Smooth muscle cell (in vitro differentiated cells): ENCODE measurements around the gene IL6. TPM values are rescaled to one million over a fixed set of nuclear protein-coding genes. Genes with fewer than 3 reads are reported as not detected.
"Not testable (repeated sequence)": the region's sequence is repeated elsewhere in the genome, so short reads cannot be mapped to it uniquely, and the experiment has no call there.

ENCODE experiments used
- DNase-seq: peaks from one replicate; lab custom pipeline; 2025; ENCODE audit not compliant: unreplicated experiment; lab: John Stamatoyannopoulos, UW
- H2AFZ ChIP-seq: fragments of 200-600 bp; sonication (generic); 2 replicates; pipeline ENCODE4 v1.6.0; 2016; ENCODE audit warnings: antibody characterized with exemption, low read depth, mild to moderate bottlenecking
- H3F3A ChIP-seq: fragments of 200-600 bp; sonication (generic); 2 replicates; pipeline ENCODE4 v1.6.0; 2017; ENCODE audit warnings: antibody characterized with exemption, low read depth
- H3K27ac ChIP-seq: fragments of 200-600 bp; sonication (generic); 2 replicates; pipeline ENCODE4 v1.5.1; 2016; ENCODE audit warnings: low read depth, mild to moderate bottlenecking
- H3K27me3 ChIP-seq: fragments of 200-600 bp; sonication (generic); 2 replicates; pipeline ENCODE4 v1.6.1; 2016; ENCODE audit warnings: low read depth, mild to moderate bottlenecking
- H3K36me3 ChIP-seq: fragments of 200-600 bp; sonication (generic); 2 replicates; pipeline ENCODE4 v1.5.1; 2016; ENCODE audit warnings: low read depth
- H3K4me1 ChIP-seq: fragments of 200-600 bp; sonication (generic); 2 replicates; pipeline ENCODE4 v1.5.1; 2016; ENCODE audit warnings: low read depth
- H3K4me2 ChIP-seq: fragments of 200-600 bp; sonication (generic); 2 replicates; pipeline ENCODE4 v1.6.0; 2016; ENCODE audit warnings: mild to moderate bottlenecking
- H3K4me3 ChIP-seq: fragments of 200-600 bp; sonication (generic); 2 replicates; pipeline ENCODE4 v1.5.1; 2016; ENCODE audit warnings: mild to moderate bottlenecking
- H3K79me2 ChIP-seq: fragments of 200-600 bp; sonication (generic); 2 replicates; pipeline ENCODE4 v1.6.0; 2016; ENCODE audit warnings: low read depth, mild to moderate bottlenecking
- H3K9ac ChIP-seq: fragments of 200-600 bp; sonication (generic); 2 replicates; pipeline ENCODE4 v1.6.0; 2016; ENCODE audit warnings: low read depth
- H3K9me3 ChIP-seq: fragments of 200-600 bp; sonication (generic); replicated peaks from 2 replicates; pipeline ENCODE4 v1.5.1; 2016; ENCODE audit warnings: low read depth
- H4K20me1 ChIP-seq: fragments of 200-600 bp; sonication (generic); 2 replicates; pipeline ENCODE4 v1.6.0; 2016; ENCODE audit warnings: low read depth
- WGBS: methylation state at CpG from one replicate; pipeline ENCODE4 v1.1.7; 2016; ENCODE audit warnings: low lambda C conversion rate; 5-methylcytosine and 5-hydroxymethylcytosine counted together
- polyA plus RNA-seq: library from polyadenylated mRNA; unstranded; fragments of >200 nt; fragmentation: Nextera tagmentation; extraction: Ambion mirVana; gene quantifications from 2 replicates; pipeline ENCODE4 v1.2.1, GENCODE V29; 2016
- total RNA-seq: library from RNA; depleted of rRNA; stranded (reverse); fragments of >200 nt; gene quantifications from 2 replicates; pipeline ENCODE4 v1.2.3, GENCODE V29; 2014
- TF ChIP-seq, protein P1 (sequence below): fragments of 200-600 bp; sonication (generic); IDR thresholded peaks from 2 replicates; pipeline ENCODE4 v1.5.1; 2017; ENCODE audit warnings: borderline replicate concordance, mild to moderate bottlenecking, antibody characterized with exemption; ENCODE audit not compliant: insufficient read depth, poor library complexity, severe bottlenecking

The IL6 gene
- total and polyA plus RNA-seq, 2 experiments from 2014 or later: 0.31 to 19.1 TPM

- WGBS: 96% methylated on average over 7 of the region's 7 CpGs
- not testable (repeated sequence) for H3K4me3 ChIP-seq
Observed at GRCh38 chr7:22705874-22706273, 21.1 kb upstream of the IL6 start.

GRCh38 chr7:22707026-22707691 lies 19.8 kb upstream of the IL6 start:
- not testable (repeated sequence) for H3K27ac ChIP-seq, H2AFZ ChIP-seq, DNase-seq, H3K36me3 ChIP-seq, H3F3A ChIP-seq, H3K9ac ChIP-seq, H4K20me1 ChIP-seq, H3K9me3 ChIP-seq, H3K4me2 ChIP-seq, H3K79me2 ChIP-seq, H3K27me3 ChIP-seq, H3K4me3 ChIP-seq
- peaks cover 10% of the 10 kb centered on the region for H3K4me1 ChIP-seq
- 81% methylated on average over 6 of the region's 6 CpGs for WGBS

More at GRCh38 chr7:22705874-22706273, 21.1 kb upstream of the IL6 start:
- not testable (repeated sequence) for H4K20me1 ChIP-seq, H2AFZ ChIP-seq, H3K36me3 ChIP-seq, H3K4me2 ChIP-seq, DNase-seq, H3F3A ChIP-seq, H3K9ac ChIP-seq, H3K79me2 ChIP-seq, H3K27ac ChIP-seq, H3K27me3 ChIP-seq, H3K9me3 ChIP-seq
- peaks cover 10% of the 10 kb centered on the region for H3K4me1 ChIP-seq

- WGBS: 28% methylated on average over 4 of the region's 4 CpGs
- not testable (repeated sequence) for H3K9me3 ChIP-seq, H3K4me1 ChIP-seq
Observed at GRCh38 chr7:22708214-22708613, 18.8 kb upstream of the IL6 start.

GRCh38 chr7:22708677-22709061 lies 18.3 kb upstream of the IL6 start:
- not testable (repeated sequence) for H3K79me2 ChIP-seq, DNase-seq
- 59% methylated on average over 9 of the region's 9 CpGs for WGBS

More at GRCh38 chr7:22708214-22708613, 18.8 kb upstream of the IL6 start:
- H3K27ac ChIP-seq, DNase-seq, H3K4me3 ChIP-seq, H3K27me3 ChIP-seq, H3K79me2 ChIP-seq, H3F3A ChIP-seq, H3K4me2 ChIP-seq, H3K9ac ChIP-seq, H2AFZ ChIP-seq, H4K20me1 ChIP-seq, H3K36me3 ChIP-seq: not testable (repeated sequence)

GRCh38 chr7:22709062-22709829 lies 17.8 kb upstream of the IL6 start:
- H3K36me3 ChIP-seq, H3F3A ChIP-seq, DNase-seq, H3K4me3 ChIP-seq, H4K20me1 ChIP-seq, H2AFZ ChIP-seq, H3K9ac ChIP-seq, H3K4me2 ChIP-seq, H3K79me2 ChIP-seq, H3K27me3 ChIP-seq, H3K27ac ChIP-seq, H3K9me3 ChIP-seq, H3K4me1 ChIP-seq: not testable (repeated sequence)
- 73% methylated on average over 12 of the region's 14 CpGs for WGBS

More at GRCh38 chr7:22708677-22709061, 18.3 kb upstream of the IL6 start:
- not testable (repeated sequence) for H3K36me3 ChIP-seq, H3K4me2 ChIP-seq, H3K27me3 ChIP-seq, H3F3A ChIP-seq, H3K9me3 ChIP-seq, H4K20me1 ChIP-seq, H2AFZ ChIP-seq, H3K9ac ChIP-seq, H3K4me3 ChIP-seq, H3K27ac ChIP-seq, H3K4me1 ChIP-seq

GRCh38 chr7:22709857-22710256 lies 17.1 kb upstream of the IL6 start:
- Histone ChIP-seq H3K79me2 (no peaks in the 10 kb centered on the region), H3K4me3 (no peak overlapping the region), H3K9me3 (no peaks in the 10 kb centered on the region), H3F3A (no peaks in the 10 kb centered on the region), H3K36me3 (no peaks in the 10 kb centered on the region), H3K27ac (no peak overlapping the region), H2AFZ (no peak overlapping the region), H3K4me1 (peaks cover 7% of the 10 kb centered on the region), H4K20me1 (no peaks in the 10 kb centered on the region), H3K9ac (no peak overlapping the region), H3K27me3 (no peaks in the 10 kb centered on the region), H3K4me2 (no peak overlapping the region)
- TF ChIP-seq, protein P1, sequence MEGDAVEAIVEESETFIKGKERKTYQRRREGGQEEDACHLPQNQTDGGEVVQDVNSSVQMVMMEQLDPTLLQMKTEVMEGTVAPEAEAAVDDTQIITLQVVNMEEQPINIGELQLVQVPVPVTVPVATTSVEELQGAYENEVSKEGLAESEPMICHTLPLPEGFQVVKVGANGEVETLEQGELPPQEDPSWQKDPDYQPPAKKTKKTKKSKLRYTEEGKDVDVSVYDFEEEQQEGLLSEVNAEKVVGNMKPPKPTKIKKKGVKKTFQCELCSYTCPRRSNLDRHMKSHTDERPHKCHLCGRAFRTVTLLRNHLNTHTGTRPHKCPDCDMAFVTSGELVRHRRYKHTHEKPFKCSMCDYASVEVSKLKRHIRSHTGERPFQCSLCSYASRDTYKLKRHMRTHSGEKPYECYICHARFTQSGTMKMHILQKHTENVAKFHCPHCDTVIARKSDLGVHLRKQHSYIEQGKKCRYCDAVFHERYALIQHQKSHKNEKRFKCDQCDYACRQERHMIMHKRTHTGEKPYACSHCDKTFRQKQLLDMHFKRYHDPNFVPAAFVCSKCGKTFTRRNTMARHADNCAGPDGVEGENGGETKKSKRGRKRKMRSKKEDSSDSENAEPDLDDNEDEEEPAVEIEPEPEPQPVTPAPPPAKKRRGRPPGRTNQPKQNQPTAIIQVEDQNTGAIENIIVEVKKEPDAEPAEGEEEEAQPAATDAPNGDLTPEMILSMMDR: no peak
- DNase-seq: no peak
- WGBS: 96% methylated on average over 4 of the region's 4 CpGs
